Upper lobe of left lung (tissue), 4 donors: ENCODE data around the gene CLMN.

ENCODE experiments used
- CTCF ChIP-seq, 6 experiments: fragments of 450-650 bp in 4 of 6; fragments of 200-600 bp in 2 of 6; sonication (generic) in 2 of 6; IDR thresholded peaks; one replicate each; pipeline ENCODE4 v1.5.1; 2016 to 2019; ENCODE audit warnings: antibody characterized with exemption in 6 of 6
- EP300 ChIP-seq, 4 donors: sonication (generic); formaldehyde crosslinking; IDR thresholded peaks; one replicate each; pipeline ENCODE4 v1.5.1; 2017; ENCODE audit warnings: antibody characterized with exemption in 4 of 4, control low read depth in 2 of 4
- POLR2A ChIP-seq, 4 donors: fragments of 450-650 bp; IDR thresholded peaks; one replicate each; pipeline ENCODE4 v1.5.1; 2016 to 2017; ENCODE audit warnings: antibody characterized with exemption in 4 of 4, mild to moderate bottlenecking in 2 of 4
- POLR2AphosphoS5 ChIP-seq, 2 donors: sonication (generic); formaldehyde crosslinking; IDR thresholded peaks; one replicate each; pipeline ENCODE4 v1.5.1; 2017; ENCODE audit warnings: antibody characterized with exemption in 2 of 2

GRCh38 chr14:95336192-95336760, 16.6 kb upstream of the CLMN start:
- TF ChIP-seq CTCF (IDR thresholded peaks at IDR 0.05) (no peak), EP300 (IDR thresholded peaks at IDR 0.05) (no peak), POLR2A (IDR thresholded peaks at IDR 0.05) (no peak), POLR2AphosphoS5 (IDR thresholded peaks at IDR 0.05) (no peak)
